Measurements from ENCODE around the gene GNPDA2.
A peak's percentile ranks its signal among the peaks of the same experiment; 100 is the strongest.

Gene GNPDA2

GRCh38 chr4:44701037-44701436 is 25.3 kb downstream of the GNPDA2 start:
- no peak overlapping the region for H3K4me3 ChIP-seq (ENCODE audit: low read depth, low read length)
- TF ChIP-seq, protein P1, sequence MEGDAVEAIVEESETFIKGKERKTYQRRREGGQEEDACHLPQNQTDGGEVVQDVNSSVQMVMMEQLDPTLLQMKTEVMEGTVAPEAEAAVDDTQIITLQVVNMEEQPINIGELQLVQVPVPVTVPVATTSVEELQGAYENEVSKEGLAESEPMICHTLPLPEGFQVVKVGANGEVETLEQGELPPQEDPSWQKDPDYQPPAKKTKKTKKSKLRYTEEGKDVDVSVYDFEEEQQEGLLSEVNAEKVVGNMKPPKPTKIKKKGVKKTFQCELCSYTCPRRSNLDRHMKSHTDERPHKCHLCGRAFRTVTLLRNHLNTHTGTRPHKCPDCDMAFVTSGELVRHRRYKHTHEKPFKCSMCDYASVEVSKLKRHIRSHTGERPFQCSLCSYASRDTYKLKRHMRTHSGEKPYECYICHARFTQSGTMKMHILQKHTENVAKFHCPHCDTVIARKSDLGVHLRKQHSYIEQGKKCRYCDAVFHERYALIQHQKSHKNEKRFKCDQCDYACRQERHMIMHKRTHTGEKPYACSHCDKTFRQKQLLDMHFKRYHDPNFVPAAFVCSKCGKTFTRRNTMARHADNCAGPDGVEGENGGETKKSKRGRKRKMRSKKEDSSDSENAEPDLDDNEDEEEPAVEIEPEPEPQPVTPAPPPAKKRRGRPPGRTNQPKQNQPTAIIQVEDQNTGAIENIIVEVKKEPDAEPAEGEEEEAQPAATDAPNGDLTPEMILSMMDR (IDR thresholded peaks at IDR 0.05; ENCODE audit: borderline replicate concordance, insufficient read depth, low read depth, low read length), result no peak

DNA sequence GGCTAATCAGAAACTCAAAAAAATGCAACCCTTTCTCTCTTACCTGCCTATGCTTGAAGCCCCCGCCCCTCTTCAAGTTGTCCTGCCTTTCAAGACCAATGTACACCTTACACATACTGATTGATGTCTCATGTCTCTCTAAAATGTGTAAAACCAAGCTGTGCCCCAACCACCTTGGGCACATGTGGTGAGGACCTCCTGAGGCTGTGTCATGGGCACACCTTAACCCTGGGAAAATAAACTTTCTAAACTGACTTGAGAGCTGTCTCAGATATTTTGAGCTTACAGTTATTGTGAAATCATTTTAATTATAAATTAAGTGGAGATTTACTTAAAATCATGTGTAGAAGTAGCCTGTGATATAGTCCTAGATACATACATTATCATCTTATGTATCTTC is 25.9 kb downstream of the GNPDA2 start:
- TF ChIP-seq, protein P1 (IDR thresholded peaks at IDR 0.05; ENCODE audit: borderline replicate concordance, insufficient read depth, low read depth, low read length), result no peak
- H3K4me3 ChIP-seq (ENCODE audit: low read depth, low read length), result no peak overlapping the region

DNA sequence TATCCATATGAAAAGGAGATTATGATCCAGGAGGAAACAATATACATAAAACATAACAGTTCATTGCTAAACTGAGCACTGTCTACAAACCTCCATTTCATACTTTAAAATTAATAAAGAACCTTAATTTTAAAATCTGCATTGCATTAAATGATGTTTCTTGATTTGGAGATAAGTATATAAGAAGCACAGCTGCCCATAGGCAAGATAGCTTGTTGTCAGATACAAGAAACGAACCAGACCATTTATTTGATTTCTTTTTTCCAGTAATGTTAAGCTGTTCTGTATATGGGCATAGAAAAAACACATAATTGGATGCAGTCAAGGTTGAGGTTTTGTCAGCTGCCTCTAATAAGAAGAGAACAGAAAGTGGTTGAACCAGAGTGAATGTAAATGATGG is 41.7 kb downstream of the GNPDA2 start:
- TF ChIP-seq, protein P1 (IDR thresholded peaks at IDR 0.05; ENCODE audit: borderline replicate concordance, insufficient read depth, low read depth, low read length), result no peak
- H3K4me3 ChIP-seq (ENCODE audit: low read depth, low read length), result no peak overlapping the region

GRCh38 chr4:44679060-44679459 is 47.3 kb downstream of the GNPDA2 start:
- H3K4me3 ChIP-seq (ENCODE audit: low read depth, low read length), result peak overlapping the region; percentile 71
- TF ChIP-seq, protein P1 (IDR thresholded peaks at IDR 0.05; ENCODE audit: borderline replicate concordance, insufficient read depth, low read depth, low read length), result no peak

GRCh38 chr4:44678094-44679041 is 48.0 kb downstream of the GNPDA2 start, which contains the start of gene GUF1:
Gene GUF1, plus strand, starts transcription at chr4:44678420. Its CDS starts 203 bp downstream, at chr4:44678623.
- TF ChIP-seq, protein P1 (IDR thresholded peaks at IDR 0.05; ENCODE audit: borderline replicate concordance, insufficient read depth, low read depth, low read length), result no peak
- H3K4me3 ChIP-seq (ENCODE audit: low read depth, low read length), result peak within 1 kb of the TSS; percentile 71

DNA sequence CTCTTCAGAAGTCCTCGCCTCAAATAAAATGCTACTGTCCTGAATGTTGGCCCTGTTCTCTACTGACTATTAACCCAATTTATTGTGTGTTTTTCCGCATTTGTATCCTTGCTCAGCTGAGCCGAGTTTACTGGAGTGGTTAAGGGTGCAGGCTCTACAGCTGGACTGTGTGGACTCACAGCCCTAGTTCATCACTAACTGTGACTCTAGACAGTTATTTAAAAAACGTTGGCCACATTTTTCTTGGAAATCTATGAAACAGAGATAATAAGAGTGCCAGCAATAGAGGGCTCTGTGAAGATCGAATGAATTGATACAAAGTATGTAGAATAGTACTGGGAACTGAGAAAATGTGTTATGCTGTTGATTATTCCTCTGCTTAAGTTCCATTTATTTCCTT is 51.0 kb downstream of the GNPDA2 start:
- H3K4me3 ChIP-seq (ENCODE audit: low read depth, low read length), result no peak overlapping the region
- TF ChIP-seq, protein P1 (IDR thresholded peaks at IDR 0.05; ENCODE audit: borderline replicate concordance, insufficient read depth, low read depth, low read length), result no peak

GRCh38 chr4:44674471-44674870 is 51.9 kb downstream of the GNPDA2 start:
- H3K4me3 ChIP-seq (ENCODE audit: low read depth, low read length), result no peak overlapping the region
- TF ChIP-seq, protein P1 (IDR thresholded peaks at IDR 0.05; ENCODE audit: borderline replicate concordance, insufficient read depth, low read depth, low read length), result no peak

Data from GM12875 (cell line).